DOHH2 (cell line): ENCODE results near the gene UMPS.

Experiments
- CTCF ChIP-seq: fragments of 200-600 bp; sonication (generic); IDR thresholded peaks from one replicate; pipeline ENCODE4 v1.5.1; 2014; ENCODE audit warnings: antibody characterized with exemption, mild to moderate bottlenecking, low read depth, low read length; ENCODE audit not compliant: poor library complexity, severe bottlenecking
- EZH2phosphoT487 ChIP-seq: fragments of 200-600 bp; sonication (generic); IDR thresholded peaks from 2 replicates; pipeline ENCODE4 v1.6.1; 2017; ENCODE audit warnings: borderline replicate concordance, mild to moderate bottlenecking, antibody characterized with exemption, low read length, moderate library complexity, mixed read lengths

GRCh38 chr3:124783696-124784095, 53.4 kb downstream of the UMPS start:
- TF ChIP-seq CTCF, result no peak
- no peak for TF ChIP-seq EZH2phosphoT487
